Dermis blood vessel endothelial cell (primary cell): Measurements from ENCODE around the gene MAPK4. TPM values are rescaled to one million over a fixed set of nuclear protein-coding genes. Genes with fewer than 3 reads are reported as not detected.

ENCODE experiments used
- DNase-seq: peaks from one replicate; pipeline ENCODE4 v3.0.0; 2010
- total RNA-seq: library from RNA; depleted of rRNA; stranded (reverse); fragments of >200 nt; gene quantifications from 2 replicates; pipeline ENCODE4 v1.2.3, GENCODE V29; 2014

MAPK4 gene
- total RNA-seq, 1 donor from 2014 or later = not detected

- DNase-seq = no peak
Observed at GRCh38 chr18:50721451-50722120, 161.7 kb downstream of the MAPK4 start.

- no peak for DNase-seq
Observed at GRCh38 chr18:50722311-50722710, 162.4 kb downstream of the MAPK4 start.

- DNase-seq = no peak
Observed at GRCh38 chr18:50724751-50725151, 164.9 kb downstream of the MAPK4 start.

- no peak for DNase-seq
Observed at GRCh38 chr18:50726960-50727589, 167.2 kb downstream of the MAPK4 start.

GRCh38 chr18:50727721-50728471 lies 168.0 kb downstream of the MAPK4 start:
- DNase-seq = no peak

DNA sequence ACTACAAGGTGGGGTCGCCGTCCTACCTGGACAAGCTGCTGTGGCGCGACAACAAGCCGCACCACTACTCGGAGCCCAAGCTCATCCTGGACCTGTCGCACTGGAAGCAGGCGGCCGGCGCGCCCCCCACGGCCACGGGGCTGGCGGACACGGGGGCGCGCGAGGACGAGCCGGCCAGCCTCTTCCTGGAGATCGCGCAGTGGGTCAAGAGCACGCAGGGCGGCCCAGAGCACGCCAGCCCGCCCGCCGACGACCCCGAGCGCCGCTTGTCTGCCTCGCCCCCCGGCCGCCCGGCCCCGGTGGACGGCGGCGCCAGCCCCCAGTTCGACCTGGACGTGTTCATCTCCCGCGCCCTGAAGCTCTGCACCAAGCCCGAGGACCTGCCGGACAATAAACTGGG lies 169.5 kb downstream of the MAPK4 start:
- no peak for DNase-seq

- DNase-seq = no peak
Observed at GRCh38 chr18:50729986-50730385, 170.1 kb downstream of the MAPK4 start.

DNA sequence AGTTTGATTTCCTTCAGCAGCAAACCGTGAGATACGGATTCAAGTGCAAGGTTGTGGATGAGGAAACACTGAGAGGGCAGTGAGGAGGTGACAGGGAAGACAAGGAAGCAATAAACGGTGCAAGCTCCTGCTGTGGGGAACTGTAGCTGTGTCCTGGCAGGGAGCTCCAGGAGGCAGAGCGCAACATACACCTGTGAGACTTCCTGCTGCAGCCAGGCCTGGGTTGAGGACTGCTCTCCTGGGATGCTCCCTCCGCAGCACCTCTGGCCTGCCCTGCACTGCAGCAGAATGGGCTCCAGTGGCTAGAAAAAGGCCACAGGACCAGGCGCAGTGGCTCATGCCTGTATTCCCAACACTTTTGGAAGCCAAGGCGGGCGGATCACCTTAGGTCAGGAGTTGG lies 174.5 kb downstream of the MAPK4 start:
- no peak for DNase-seq

- no peak for DNase-seq
Observed at GRCh38 chr18:50734886-50735285, 175.0 kb downstream of the MAPK4 start.

DNA sequence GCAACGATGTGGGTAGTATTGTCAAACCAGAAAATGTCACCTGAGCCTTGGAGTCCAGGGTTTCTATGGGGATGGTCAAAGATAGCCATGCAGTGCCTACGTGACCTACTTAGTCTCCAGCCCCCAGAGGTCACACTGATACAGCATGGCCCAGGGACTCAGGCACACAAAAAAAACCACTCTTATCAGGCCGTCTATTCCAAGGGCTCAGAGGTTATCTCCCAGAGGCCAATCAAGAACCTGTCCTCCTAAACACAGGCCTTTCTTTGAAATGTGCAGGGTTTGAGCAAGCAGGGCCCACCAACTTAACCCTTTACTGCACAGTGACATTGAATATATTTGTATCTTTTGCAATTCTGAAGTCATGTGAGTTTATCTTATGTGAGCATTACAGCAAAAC lies 177.2 kb downstream of the MAPK4 start:
- no peak for DNase-seq

DNA sequence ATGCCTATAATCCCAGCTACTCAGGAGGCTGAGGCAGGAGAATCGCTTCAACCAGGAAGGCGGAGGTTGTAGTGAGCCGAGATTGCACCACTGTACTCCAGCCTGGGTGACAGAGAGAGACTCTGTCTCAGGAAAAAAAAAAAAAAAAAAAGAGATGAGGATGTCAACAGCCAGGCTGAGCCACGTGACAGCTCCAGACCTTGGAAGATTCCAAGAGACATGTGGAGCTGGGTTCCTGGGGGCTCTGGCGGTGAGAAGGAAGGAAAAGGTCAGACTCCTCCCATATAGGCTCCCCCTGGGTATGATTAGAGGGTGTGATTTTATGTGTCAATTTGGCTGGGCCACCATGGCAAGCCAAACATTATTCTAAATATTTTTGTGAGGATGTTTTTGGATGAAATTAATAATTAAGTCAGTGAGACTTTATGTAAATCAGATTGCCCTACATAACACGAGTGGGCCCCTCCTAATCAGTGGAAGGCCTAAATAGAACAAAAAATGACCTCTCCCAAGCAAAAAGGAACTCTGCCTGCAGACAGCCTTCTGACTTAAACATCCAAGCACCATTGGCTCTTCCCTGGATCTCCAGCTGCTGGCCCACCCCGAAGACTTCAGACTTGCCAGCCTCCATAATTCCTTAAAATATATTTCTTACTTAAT lies 178.3 kb downstream of the MAPK4 start:
- no peak for DNase-seq

- DNase-seq = no peak
Observed at GRCh38 chr18:50742952-50743351, 183.1 kb downstream of the MAPK4 start.

- DNase-seq = no peak
Observed at GRCh38 chr18:50744253-50744652, 184.4 kb downstream of the MAPK4 start.

DNA sequence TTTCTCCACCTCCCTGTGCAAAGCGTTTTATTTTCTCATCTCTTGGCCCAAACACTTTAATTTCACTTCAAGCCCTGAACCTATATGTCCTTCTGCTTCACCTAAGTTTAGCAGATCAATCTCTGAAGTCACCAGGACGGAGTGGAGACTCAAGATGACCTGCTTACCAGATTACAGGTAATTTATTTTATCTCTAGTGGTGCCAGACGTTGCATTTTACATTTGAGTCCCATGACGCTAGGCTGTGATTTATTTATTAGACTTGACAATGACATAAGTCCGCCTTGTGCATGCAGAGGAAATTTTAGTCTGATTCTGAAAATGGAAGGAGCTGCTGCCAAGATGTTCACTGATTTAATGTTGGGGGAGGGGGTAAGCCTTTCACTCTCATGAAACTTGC lies 186.1 kb downstream of the MAPK4 start:
- DNase-seq = no peak

DNA sequence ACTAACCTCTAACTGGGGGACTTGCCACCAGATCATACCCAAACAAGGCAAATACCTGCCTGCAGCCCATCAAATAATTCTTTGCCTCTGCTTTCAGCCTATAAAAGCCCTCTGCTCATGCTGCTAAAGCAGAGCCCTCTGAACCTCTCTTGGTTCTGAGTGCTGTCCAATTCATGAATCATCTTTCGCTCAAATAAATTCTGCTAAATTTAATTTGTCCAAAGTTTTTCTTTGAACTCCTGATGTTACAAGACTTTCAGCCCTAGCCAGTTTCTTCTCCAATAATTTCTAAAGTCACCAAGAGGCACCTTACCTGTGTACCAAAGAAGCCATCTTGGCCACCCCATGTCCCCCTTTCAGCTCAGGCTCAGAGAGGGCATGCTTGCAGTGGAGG lies 188.0 kb downstream of the MAPK4 start:
- no peak for DNase-seq

GRCh38 chr18:50748243-50749229 lies 188.6 kb downstream of the MAPK4 start:
- DNase-seq = no peak

GRCh38 chr18:50749421-50749820 lies 189.5 kb downstream of the MAPK4 start:
- no peak for DNase-seq

- DNase-seq = no peak
Observed at GRCh38 chr18:50749945-50750344, 190.1 kb downstream of the MAPK4 start.

DNA sequence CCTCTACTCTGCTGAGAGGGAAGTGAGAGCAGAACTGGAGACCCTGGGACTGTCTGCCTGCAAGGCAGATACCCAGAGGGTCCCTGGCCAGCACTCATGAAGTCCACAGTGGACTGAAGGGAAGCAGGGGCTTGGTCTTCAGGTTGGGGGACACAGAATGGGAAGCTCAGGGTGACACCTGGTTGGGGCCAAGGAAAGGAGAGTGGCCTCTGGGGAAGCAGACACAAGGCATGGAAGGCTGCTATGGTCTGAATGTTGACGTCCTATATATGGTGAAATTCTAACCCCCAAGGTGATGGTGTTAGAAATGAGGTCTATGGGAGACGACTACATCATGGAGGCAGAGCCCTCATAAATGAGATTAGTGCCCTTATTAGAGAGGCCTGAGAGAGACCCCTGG lies 190.7 kb downstream of the MAPK4 start:
- no peak for DNase-seq

- DNase-seq = no peak
Observed at GRCh38 chr18:50751490-50751889, 191.6 kb downstream of the MAPK4 start.

DNA sequence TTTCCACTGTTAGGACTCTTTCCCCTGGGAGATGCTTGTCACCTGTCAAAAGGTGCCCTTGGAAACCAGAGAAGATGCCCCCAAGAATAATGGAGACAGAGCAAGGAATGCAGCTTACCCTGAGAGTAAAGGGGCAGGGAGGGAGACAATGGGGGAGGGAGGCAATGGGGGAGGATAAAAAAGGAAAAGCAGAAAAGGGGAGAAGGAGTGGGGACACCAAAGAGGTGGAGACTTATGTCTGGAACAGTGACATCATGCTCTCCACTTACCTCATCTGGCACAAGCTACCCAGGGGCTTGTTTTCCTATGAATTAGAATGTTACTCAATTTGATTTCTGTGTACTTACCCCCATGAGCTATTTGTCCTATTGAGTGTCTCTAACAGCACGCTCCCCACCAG lies 192.1 kb downstream of the MAPK4 start:
- DNase-seq = no peak

DNA sequence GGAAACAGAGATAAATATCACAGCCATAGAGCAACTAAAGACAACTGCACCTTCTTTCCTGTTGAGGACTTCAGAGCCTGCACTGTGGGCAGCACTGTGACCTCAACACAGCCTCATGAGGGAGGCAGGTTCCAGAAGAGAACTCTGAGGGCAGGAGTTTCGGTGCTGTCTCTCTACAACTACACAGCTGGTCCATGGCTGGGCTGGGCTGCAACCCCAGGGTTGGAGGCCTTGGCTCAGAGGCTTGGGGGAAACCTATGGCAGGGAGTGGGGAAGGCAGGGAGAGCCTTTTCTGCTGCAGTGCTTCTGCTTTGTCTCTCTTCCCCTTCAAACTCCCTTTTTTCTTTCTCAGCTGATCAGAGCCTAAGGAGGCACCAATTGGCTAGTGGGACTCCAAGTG lies 193.4 kb downstream of the MAPK4 start:
- DNase-seq = no peak
